ENCODE results near the gene TTN.

DNA sequence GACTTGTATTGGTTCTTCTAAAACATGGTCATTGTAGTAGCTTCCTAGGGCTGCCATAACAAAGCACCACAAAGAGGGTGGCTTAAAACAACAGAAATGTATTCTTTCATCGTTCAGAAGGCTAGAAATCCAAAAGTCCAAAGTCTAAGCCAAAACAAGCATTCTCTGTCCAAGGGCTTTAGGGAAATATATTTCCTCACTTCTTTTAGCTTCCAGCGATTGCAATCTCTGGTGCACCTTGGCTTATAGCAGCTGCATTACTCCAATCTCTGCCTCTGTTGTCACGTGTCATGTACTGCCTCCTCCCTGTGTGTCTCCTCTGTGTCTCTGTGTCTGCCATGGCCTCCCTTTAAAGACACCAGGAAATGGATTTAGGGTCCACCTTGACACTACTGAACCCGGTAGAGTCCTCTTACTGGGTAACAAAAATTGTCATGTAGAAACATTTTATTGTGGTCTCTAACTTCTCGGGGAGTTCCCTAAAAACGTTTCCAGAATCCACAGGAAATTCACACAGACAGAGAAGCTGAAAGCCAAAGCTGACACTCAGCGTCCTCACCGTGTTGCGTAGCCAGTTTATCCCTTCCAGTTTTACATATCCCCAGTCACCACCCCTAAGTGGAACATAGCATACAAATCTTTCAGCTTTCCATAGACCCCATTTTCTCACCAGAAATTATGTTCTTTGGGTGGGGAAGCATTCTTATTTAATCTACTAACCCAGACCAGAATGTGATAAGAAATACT lies 20.7 kb upstream of the TTN start:
- TF ChIP-seq, protein P1, sequence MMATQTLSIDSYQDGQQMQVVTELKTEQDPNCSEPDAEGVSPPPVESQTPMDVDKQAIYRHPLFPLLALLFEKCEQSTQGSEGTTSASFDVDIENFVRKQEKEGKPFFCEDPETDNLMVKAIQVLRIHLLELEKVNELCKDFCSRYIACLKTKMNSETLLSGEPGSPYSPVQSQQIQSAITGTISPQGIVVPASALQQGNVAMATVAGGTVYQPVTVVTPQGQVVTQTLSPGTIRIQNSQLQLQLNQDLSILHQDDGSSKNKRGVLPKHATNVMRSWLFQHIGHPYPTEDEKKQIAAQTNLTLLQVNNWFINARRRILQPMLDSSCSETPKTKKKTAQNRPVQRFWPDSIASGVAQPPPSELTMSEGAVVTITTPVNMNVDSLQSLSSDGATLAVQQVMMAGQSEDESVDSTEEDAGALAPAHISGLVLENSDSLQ (IDR thresholded peaks at IDR 0.05), result no peak
- TF ChIP-seq FOXM1 (IDR thresholded peaks at IDR 0.05; ENCODE audit: borderline replicate concordance) (no peak), LEF1 (IDR thresholded peaks at IDR 0.05; ENCODE audit: borderline replicate concordance) (no peak), SUZ12 (IDR thresholded peaks at IDR 0.05) (no peak), BHLHE40 (IDR thresholded peaks at IDR 0.05; ENCODE audit: borderline replicate concordance) (no peak), ELF4 (IDR thresholded peaks at IDR 0.05) (no peak), SP1 (IDR thresholded peaks at IDR 0.05) (no peak), TARDBP (IDR thresholded peaks at IDR 0.05) (no peak), CTBP1 (IDR thresholded peaks at IDR 0.05; ENCODE audit: borderline replicate concordance) (no peak), FOXA1 (IDR thresholded peaks at IDR 0.05) (no peak), FOXK2 (IDR thresholded peaks at IDR 0.05) (no peak), HDGF (IDR thresholded peaks at IDR 0.05; ENCODE audit: borderline replicate concordance) (no peak)
